ENCODE measurements around the gene LXN. TPM values are rescaled to one million over a fixed set of nuclear protein-coding genes. Genes with fewer than 3 reads are reported as not detected.

The LXN gene
- total and polyA plus RNA-seq, 2 of the 4 experiments (the other 2 are of a cell fraction): 93.6 to 155 TPM

DNA sequence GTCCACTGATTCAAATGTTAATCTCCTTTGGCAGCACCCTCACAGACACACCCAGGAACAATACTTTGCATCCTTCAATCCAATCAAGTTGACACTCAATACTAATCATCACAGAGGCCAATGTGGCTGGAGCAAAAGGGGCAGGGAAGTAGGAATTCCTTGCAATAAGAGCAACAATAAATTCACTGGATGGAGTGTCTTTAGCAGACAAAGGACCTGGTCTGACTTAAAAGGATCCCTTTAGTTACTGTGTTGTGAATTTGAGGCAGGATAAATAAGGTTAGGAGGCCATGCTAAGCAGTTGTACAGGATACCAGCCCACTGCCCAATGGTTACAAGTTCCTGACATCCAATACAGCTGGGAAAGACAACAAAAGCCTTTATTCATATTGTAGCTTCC lies 40.5 kb downstream of the LXN start:
- H3K79me1 ChIP-seq (ENCODE audit: low read depth in 1 of 2, low read length in 2 of 2): no peaks in the 10 kb centered on the region
- H3K18ac ChIP-seq (ENCODE audit: low read depth, low read length): no peak overlapping the region
- no peaks in the 10 kb centered on the region for H4K20me1 ChIP-seq (ENCODE audit: insufficient read depth, low read length)
- H3K4ac ChIP-seq (ENCODE audit: low read depth, low read length): no peak overlapping the region
- no peaks in the 10 kb centered on the region for H3K36me3 ChIP-seq (ENCODE audit: control insufficient read depth, insufficient read depth, low read length)
- dilution Hi-C loops (cut with HindIII; ENCODE audit: low sequenced_read_pairs, unreplicated experiment) (no loop called here), in situ Hi-C loops (cut with MboI; ENCODE audit: low sequenced_read_pairs) (loop anchor here (25.0 kb wide), 1 partner anchor 630 kb away; no protein-coding TSS in a partner anchor), intact Hi-C loops (cut with micrococcal nuclease) (no loop called here)
- TF ChIP-seq, protein P1, sequence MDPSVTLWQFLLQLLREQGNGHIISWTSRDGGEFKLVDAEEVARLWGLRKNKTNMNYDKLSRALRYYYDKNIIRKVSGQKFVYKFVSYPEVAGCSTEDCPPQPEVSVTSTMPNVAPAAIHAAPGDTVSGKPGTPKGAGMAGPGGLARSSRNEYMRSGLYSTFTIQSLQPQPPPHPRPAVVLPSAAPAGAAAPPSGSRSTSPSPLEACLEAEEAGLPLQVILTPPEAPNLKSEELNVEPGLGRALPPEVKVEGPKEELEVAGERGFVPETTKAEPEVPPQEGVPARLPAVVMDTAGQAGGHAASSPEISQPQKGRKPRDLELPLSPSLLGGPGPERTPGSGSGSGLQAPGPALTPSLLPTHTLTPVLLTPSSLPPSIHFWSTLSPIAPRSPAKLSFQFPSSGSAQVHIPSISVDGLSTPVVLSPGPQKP (IDR thresholded peaks at IDR 0.05; ENCODE audit: borderline replicate concordance, low read depth, low read length): no peak
- TF ChIP-seq RCOR1 (IDR thresholded peaks at IDR 0.05; ENCODE audit: insufficient replicate concordance, low read length): no peak
- no peak for TF ChIP-seq SMC3 (IDR thresholded peaks at IDR 0.05; ENCODE audit: low read depth, low read length)
- TF ChIP-seq POLR2A (IDR thresholded peaks at IDR 0.05; ENCODE audit: low read depth, low read length): no peak
- no peak for TF ChIP-seq RAD21 (IDR thresholded peaks at IDR 0.05; ENCODE audit: low read length)
- TF ChIP-seq MAZ (IDR thresholded peaks at IDR 0.05; ENCODE audit: borderline replicate concordance, low read depth, low read length): no peak
- TF ChIP-seq FOS (IDR thresholded peaks at IDR 0.05; ENCODE audit: low read depth, low read length): no peak
- no peak for TF ChIP-seq MXI1 (IDR thresholded peaks at IDR 0.05; ENCODE audit: borderline replicate concordance, low read depth, low read length)
- no peak for TF ChIP-seq BHLHE40 (IDR thresholded peaks at IDR 0.05; ENCODE audit: low read depth, low read length)
- no peak for TF ChIP-seq CEBPB (IDR thresholded peaks at IDR 0.05; ENCODE audit: low read depth, low read length)
- no peak for TF ChIP-seq MAFK (IDR thresholded peaks at IDR 0.05; ENCODE audit: low read depth, low read length)
- no peak for TF ChIP-seq NFE2L2 (IDR thresholded peaks at IDR 0.05; ENCODE audit: low read depth, low read length)
- TF ChIP-seq RFX5 (IDR thresholded peaks at IDR 0.05; ENCODE audit: low read depth, low read length): no peak
- TF ChIP-seq, protein P2, sequence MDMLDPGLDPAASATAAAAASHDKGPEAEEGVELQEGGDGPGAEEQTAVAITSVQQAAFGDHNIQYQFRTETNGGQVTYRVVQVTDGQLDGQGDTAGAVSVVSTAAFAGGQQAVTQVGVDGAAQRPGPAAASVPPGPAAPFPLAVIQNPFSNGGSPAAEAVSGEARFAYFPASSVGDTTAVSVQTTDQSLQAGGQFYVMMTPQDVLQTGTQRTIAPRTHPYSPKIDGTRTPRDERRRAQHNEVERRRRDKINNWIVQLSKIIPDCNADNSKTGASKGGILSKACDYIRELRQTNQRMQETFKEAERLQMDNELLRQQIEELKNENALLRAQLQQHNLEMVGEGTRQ (IDR thresholded peaks at IDR 0.05; ENCODE audit: low read depth, low read length): no peak
- TF ChIP-seq, protein P3, sequence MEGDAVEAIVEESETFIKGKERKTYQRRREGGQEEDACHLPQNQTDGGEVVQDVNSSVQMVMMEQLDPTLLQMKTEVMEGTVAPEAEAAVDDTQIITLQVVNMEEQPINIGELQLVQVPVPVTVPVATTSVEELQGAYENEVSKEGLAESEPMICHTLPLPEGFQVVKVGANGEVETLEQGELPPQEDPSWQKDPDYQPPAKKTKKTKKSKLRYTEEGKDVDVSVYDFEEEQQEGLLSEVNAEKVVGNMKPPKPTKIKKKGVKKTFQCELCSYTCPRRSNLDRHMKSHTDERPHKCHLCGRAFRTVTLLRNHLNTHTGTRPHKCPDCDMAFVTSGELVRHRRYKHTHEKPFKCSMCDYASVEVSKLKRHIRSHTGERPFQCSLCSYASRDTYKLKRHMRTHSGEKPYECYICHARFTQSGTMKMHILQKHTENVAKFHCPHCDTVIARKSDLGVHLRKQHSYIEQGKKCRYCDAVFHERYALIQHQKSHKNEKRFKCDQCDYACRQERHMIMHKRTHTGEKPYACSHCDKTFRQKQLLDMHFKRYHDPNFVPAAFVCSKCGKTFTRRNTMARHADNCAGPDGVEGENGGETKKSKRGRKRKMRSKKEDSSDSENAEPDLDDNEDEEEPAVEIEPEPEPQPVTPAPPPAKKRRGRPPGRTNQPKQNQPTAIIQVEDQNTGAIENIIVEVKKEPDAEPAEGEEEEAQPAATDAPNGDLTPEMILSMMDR (conservative IDR thresholded peaks at IDR 0.05; ENCODE audit: low read depth, low read length): no peak
- no peak for TF ChIP-seq CHD1 (IDR thresholded peaks at IDR 0.05; ENCODE audit: low read depth, low read length)
- H2AK5ac ChIP-seq (ENCODE audit: low read depth, low read length): no peak overlapping the region
- ChIA-PET CTCF (interaction anchor here (0.6 to 1.0 kb wide), 2 partner anchors 12 to 813 kb away, joined by 3 to 4 read pairs; partner anchors contain the start of gene GFM1), POLR2A (ENCODE audit: unreplicated experiment) (no interaction called here)
- BruUV-seq (replicated peaks): no TSS peak
- H2AK9ac ChIP-seq (replicated peaks; ENCODE audit: low read depth, low read length, poor library complexity): no peak overlapping the region
- ATAC-seq (ENCODE audit: low read depth): no peak
- H4K5ac ChIP-seq (ENCODE audit: low read depth, low read length): no peak overlapping the region
- no peak overlapping the region for H4K91ac ChIP-seq (ENCODE audit: insufficient read depth, low read depth, low read length)
- H3K23ac ChIP-seq (ENCODE audit: low read depth, low read length): no peak overlapping the region
- H2BK120ac ChIP-seq (ENCODE audit: low read depth, low read length): no peak overlapping the region
- H2BK20ac ChIP-seq (ENCODE audit: low read depth, low read length): no peak overlapping the region
- H3K9me3 ChIP-seq (ENCODE audit: control insufficient read depth, insufficient read depth, low read length): no peaks in the 10 kb centered on the region
- H3K56ac ChIP-seq (ENCODE audit: extremely low read depth, insufficient read depth, low read length): no peak overlapping the region
- no peak overlapping the region for H4K8ac ChIP-seq (ENCODE audit: low read depth in 2 of 2, low read length in 2 of 2)
- H2AFZ ChIP-seq (replicated peaks; ENCODE audit: low read length, poor library complexity): no peak overlapping the region
- H3K14ac ChIP-seq (replicated peaks; ENCODE audit: low read depth, low read length): no peak overlapping the region
- no peak overlapping the region for H2BK5ac ChIP-seq (ENCODE audit: low read depth, low read length, poor library complexity, severe bottlenecking)
- no peak for DNase-seq
- no peak overlapping the region for H3K9ac ChIP-seq (ENCODE audit: low read depth, low read length)
- H2BK15ac ChIP-seq (ENCODE audit: low read depth, low read length): no peak overlapping the region
- no peak overlapping the region for H3K27ac ChIP-seq (ENCODE audit: insufficient read depth, low read length)
- H3K4me2 ChIP-seq (ENCODE audit: low read depth, low read length): no peak overlapping the region
- H3K4me3 ChIP-seq (ENCODE audit: insufficient read depth, low read depth, low read length): no peak overlapping the region
- no peaks in the 10 kb centered on the region for H3K4me1 ChIP-seq (ENCODE audit: control insufficient read depth, insufficient read depth, low read length)
- H3K9me1 ChIP-seq (ENCODE audit: insufficient read depth, low read length): no peaks in the 10 kb centered on the region
- H3K27me3 ChIP-seq (ENCODE audit: control insufficient read depth, insufficient read depth, low read length): no peaks in the 10 kb centered on the region

Data from IMR-90 (cell line).